GM12874 (cell line): Measurements from ENCODE around the gene NTPCR.

Experiments used
- CTCF ChIP-seq: IDR thresholded peaks from 2 replicates; pipeline ENCODE4 v1.5.1; 2011; ENCODE audit warnings: low read depth, mild to moderate bottlenecking, control low read depth, low read length, moderate library complexity; ENCODE audit not compliant: insufficient read depth

The NTPCR gene

GRCh38 chr1:232956081-232956480 is 5.7 kb downstream of the NTPCR start:
- no peak for TF ChIP-seq CTCF

- no peak for TF ChIP-seq CTCF
Measured at GRCh38 chr1:232958067-232958466, 7.7 kb downstream of the NTPCR start.

- TF ChIP-seq CTCF, result no peak
Measured at GRCh38 chr1:232962761-232963745, 12.6 kb downstream of the NTPCR start.

GRCh38 chr1:232964601-232965000 is 14.2 kb downstream of the NTPCR start:
- TF ChIP-seq CTCF, result no peak

GRCh38 chr1:232965124-232965911 is 14.9 kb downstream of the NTPCR start:
- TF ChIP-seq CTCF, result no peak

GRCh38 chr1:232965912-232966217 is 15.5 kb downstream of the NTPCR start:
- TF ChIP-seq CTCF, result no peak

GRCh38 chr1:232966663-232967062 is 16.3 kb downstream of the NTPCR start:
- TF ChIP-seq CTCF, result no peak
